IMR-90 (cell line): ENCODE measurements around the gene ZBTB25. TPM values are rescaled to one million over a fixed set of nuclear protein-coding genes. Genes with fewer than 3 reads are reported as not detected.
A peak's percentile ranks its signal among the peaks of the same experiment; 100 is the strongest.

Experiments used
- ATAC-seq: fragments of 200-7000 bp; cut with Tn5 transposase; 2 replicates; pipeline ENCODE4 v1.9.1; 2020; ENCODE audit warnings: low read depth, mild to moderate bottlenecking, moderate library complexity
- BruUV-seq: library from RNA; stranded (reverse); fragments of 400-500 nt; replicated peaks from 2 replicates; lab custom pipeline; 2021; lab: Mats Ljungman, UMichigan
- CTCF ChIA-PET: fragments of 300-600 bp; formaldehyde crosslinking; extraction: SDS; loops from one replicate; lab custom pipeline; 2021; ENCODE audit warnings: antibody characterized with exemption; lab: Yijun Ruan, JAX
- POLR2A ChIA-PET: fragments of 300-600 bp; sonication (Branson Sonifier 250); formaldehyde crosslinking; loops from one replicate; lab custom pipeline; 2022; ENCODE audit warnings: antibody characterized with exemption; ENCODE audit not compliant: unreplicated experiment; lab: Charles Lee
- DNase-seq: peaks from one replicate; pipeline ENCODE4 v3.0.0; 2013
- H2AFZ ChIP-seq: replicated peaks from 2 replicates; pipeline ENCODE3; 2013; ENCODE audit warnings: low read length, mild to moderate bottlenecking; ENCODE audit not compliant: poor library complexity
- H2AK5ac ChIP-seq: 2 replicates; pipeline ENCODE4 v1.6.1; 2013; ENCODE audit warnings: low read depth, low read length, inconsistent platforms
- H2AK9ac ChIP-seq: replicated peaks from 2 replicates; pipeline ENCODE3; 2013; ENCODE audit warnings: mild to moderate bottlenecking, low read depth, low read length, moderate library complexity; ENCODE audit not compliant: poor library complexity
- H2BK120ac ChIP-seq: 2 replicates; pipeline ENCODE4 v1.6.1; 2013; ENCODE audit warnings: low read depth, low read length, inconsistent platforms
- H2BK15ac ChIP-seq: 3 replicates; pipeline ENCODE4 v1.6.1; 2013; ENCODE audit warnings: low read depth, low read length, inconsistent platforms
- H2BK20ac ChIP-seq: 2 replicates; pipeline ENCODE4 v1.6.1; 2013; ENCODE audit warnings: low read depth, mild to moderate bottlenecking, inconsistent platforms, low read length, moderate library complexity
- H2BK5ac ChIP-seq: 2 replicates; pipeline ENCODE4 v1.6.1; 2013; ENCODE audit warnings: mild to moderate bottlenecking, low read depth, low read length, inconsistent platforms; ENCODE audit not compliant: poor library complexity, severe bottlenecking
- H3K14ac ChIP-seq: replicated peaks from 2 replicates; pipeline ENCODE4 v1.6.1; 2013; ENCODE audit warnings: low read depth, low read length, inconsistent platforms
- H3K18ac ChIP-seq: 2 replicates; pipeline ENCODE4 v1.6.1; 2013; ENCODE audit warnings: low read depth, low read length, control low read depth
- H3K23ac ChIP-seq: 2 replicates; pipeline ENCODE4 v1.6.1; 2013; ENCODE audit warnings: low read depth, low read length, inconsistent platforms
- H3K27ac ChIP-seq: 2 replicates; pipeline ENCODE4 v1.5.1; 2013; ENCODE audit warnings: mild to moderate bottlenecking, control low read depth, low read length; ENCODE audit not compliant: insufficient read depth
- H3K27me3 ChIP-seq: 2 replicates; pipeline ENCODE4 v1.6.1; 2013; ENCODE audit warnings: low read length; ENCODE audit not compliant: control insufficient read depth, insufficient read depth
- H3K36me3 ChIP-seq: 2 replicates; pipeline ENCODE4 v1.6.1; 2013; ENCODE audit warnings: low read length, mixed read lengths; ENCODE audit not compliant: control insufficient read depth, insufficient read depth
- H3K4ac ChIP-seq: 2 replicates; pipeline ENCODE4 v1.6.1; 2013; ENCODE audit warnings: low read depth, low read length, inconsistent platforms
- H3K4me1 ChIP-seq: 2 replicates; pipeline ENCODE4 v1.6.1; 2013; ENCODE audit warnings: low read length, mixed read lengths; ENCODE audit not compliant: control insufficient read depth, insufficient read depth
- H3K4me2 ChIP-seq: 2 replicates; pipeline ENCODE4 v1.6.1; 2013; ENCODE audit warnings: low read depth, mild to moderate bottlenecking, control low read depth, low read length, moderate library complexity
- H3K4me3 ChIP-seq: 2 replicates; pipeline ENCODE4 v1.5.1; 2013; ENCODE audit warnings: low read depth, mild to moderate bottlenecking, control low read depth, low read length, moderate library complexity; ENCODE audit not compliant: insufficient read depth
- H3K56ac ChIP-seq: 2 replicates; pipeline ENCODE4 v1.6.1; 2013; ENCODE audit warnings: low read length, inconsistent platforms; ENCODE audit not compliant: insufficient read depth; ENCODE audit errors: extremely low read depth
- H3K79me1 ChIP-seq, 2 experiments: 2 replicates each; pipeline ENCODE4 v1.6.1; 2013; ENCODE audit warnings: low read length in 2 of 2, inconsistent platforms in 1 of 2, low read depth in 1 of 2
- H3K9ac ChIP-seq: 2 replicates; pipeline ENCODE4 v1.6.1; 2013; ENCODE audit warnings: low read depth, low read length, control low read depth
- H3K9me1 ChIP-seq: 2 replicates; pipeline ENCODE4 v1.6.1; 2013; ENCODE audit warnings: low read length, inconsistent platforms; ENCODE audit not compliant: insufficient read depth
- H3K9me3 ChIP-seq: 2 replicates; pipeline ENCODE4 v1.6.1; 2013; ENCODE audit warnings: low read length; ENCODE audit not compliant: control insufficient read depth, insufficient read depth
- H4K20me1 ChIP-seq: 2 replicates; pipeline ENCODE4 v1.6.1; 2013; ENCODE audit warnings: low read length, inconsistent platforms; ENCODE audit not compliant: insufficient read depth
- H4K5ac ChIP-seq: 2 replicates; pipeline ENCODE4 v1.6.1; 2013; ENCODE audit warnings: mild to moderate bottlenecking, low read depth, low read length, control low read depth
- H4K8ac ChIP-seq, 2 experiments: 2 replicates each; pipeline ENCODE4 v1.6.1; 2013; ENCODE audit warnings: low read depth in 2 of 2, low read length in 2 of 2, control low read depth in 1 of 2, inconsistent platforms in 1 of 2
- H4K91ac ChIP-seq: 2 replicates; pipeline ENCODE4 v1.6.1; 2013; ENCODE audit warnings: low read depth, low read length, inconsistent platforms; ENCODE audit not compliant: insufficient read depth
- CHD1 ChIP-seq: IDR thresholded peaks from 2 replicates; pipeline ENCODE4 v1.6.1; 2012; ENCODE audit warnings: low read depth, low read length, improper control_type of control experiment
- CTCF ChIP-seq: conservative IDR thresholded peaks from 2 replicates; pipeline ENCODE4 v1.5.1; 2012; ENCODE audit warnings: mild to moderate bottlenecking, low read depth, low read length, improper control_type of control experiment
- FOS ChIP-seq: fragments of 150-350 bp; IDR thresholded peaks from 2 replicates; pipeline ENCODE4 v1.6.1; 2016; ENCODE audit warnings: low read depth, low read length
- MAZ ChIP-seq: IDR thresholded peaks from 2 replicates; pipeline ENCODE4 v1.6.1; 2012; ENCODE audit warnings: low read depth, mild to moderate bottlenecking, low read length, improper control_type of control experiment, moderate library complexity, borderline replicate concordance
- MXI1 ChIP-seq: IDR thresholded peaks from 2 replicates; pipeline ENCODE4 v1.6.1; 2012; ENCODE audit warnings: low read depth, mild to moderate bottlenecking, low read length, moderate library complexity, borderline replicate concordance
- POLR2A ChIP-seq: IDR thresholded peaks from 2 replicates; pipeline ENCODE4 v1.6.1; 2012; ENCODE audit warnings: mild to moderate bottlenecking, low read depth, low read length
- RCOR1 ChIP-seq: IDR thresholded peaks from 2 replicates; pipeline ENCODE4 v1.6.1; 2012; ENCODE audit warnings: mild to moderate bottlenecking, low read length, improper control_type of control experiment; ENCODE audit not compliant: insufficient replicate concordance
- SMC3 ChIP-seq: fragments of 150-350 bp; IDR thresholded peaks from 2 replicates; pipeline ENCODE4 v1.6.1; 2016; ENCODE audit warnings: low read depth, mild to moderate bottlenecking, antibody characterized with exemption, low read length, moderate library complexity
- WGBS, 2 experiments: methylation state at CpG; one replicate each; pipeline versions ENCODE4 v1.1.5 to v1.1.7; 2013; ENCODE audit warnings: missing lambda C conversion rate in 2 of 2; ENCODE audit not compliant: insufficient read length in 1 of 2; ENCODE audit errors: extremely low coverage in 2 of 2; 5-methylcytosine and 5-hydroxymethylcytosine counted together
- dilution Hi-C: fragments of 300-500 bp; cut with HindIII; formaldehyde crosslinking; loops from one replicate; pipeline ENCODE4 v1.14.3; 2018; ENCODE audit warnings: low sequenced_read_pairs; ENCODE audit not compliant: unreplicated experiment
- in situ Hi-C: fragments of 300-500 bp; cut with MboI; formaldehyde crosslinking; loops from 3 replicates; pipeline ENCODE4 v1.14.3; 2019; ENCODE audit warnings: low sequenced_read_pairs, inconsistent platforms, mixed read lengths
- intact Hi-C: fragments of 100-400 bp; cut with micrococcal nuclease; formaldehyde crosslinking; loops from 2 replicates; pipeline ENCODE4 v1.10.0; 2022
- polyA plus RNA-seq, 3 experiments: library from polyadenylated mRNA; depleted of rRNA; stranded (reverse); fragments of >200 nt; gene quantifications; 2 replicates each; pipeline ENCODE4 v1.2.3, GENCODE V29; 2012; ENCODE audit warnings: low replicate concordance in 1 of 3
- total RNA-seq: library from RNA; depleted of rRNA; stranded (reverse); fragments of >200 nt; gene quantifications from 2 replicates; pipeline ENCODE4 v1.2.3, GENCODE V29; 2012

Gene ZBTB25
- total and polyA plus RNA-seq, 2 of the 4 experiments (the other 2 are of a cell fraction) = 4.4 to 6.6 TPM

- Histone ChIP-seq H3K18ac (0 out of 2 replicates have a peak overlapping the region, but pooled peaks have one; percentile 8), H3K56ac (no peak overlapping the region), H3K4me2 (no peak overlapping the region), H2BK15ac (peak overlapping the region; percentile 43; the same call in 1 of the 3 replicates), H3K36me3 (peaks cover 17% of the 10 kb centered on the region), H3K4me3 (no peak overlapping the region), H2AK5ac (no peak overlapping the region), H4K8ac (peak overlapping the region in 1 of 2 experiments; percentile 39; a peak in 1 of 4 replicates), H3K9me3 (no peaks in the 10 kb centered on the region), H3K4ac (no peak overlapping the region), H2AK9ac (no peak overlapping the region), H3K9me1 (peaks cover 8% of the 10 kb centered on the region), H2AFZ (no peak overlapping the region), H4K91ac (peak overlapping the region; percentile 33; the same call in 1 of the 2 replicates), H3K27me3 (no peaks in the 10 kb centered on the region), H3K23ac (no peak overlapping the region), H3K4me1 (peaks cover 8% of the 10 kb centered on the region; the same call in 1 of the 2 replicates), H3K27ac (no peak overlapping the region), H2BK120ac (no peak overlapping the region), H2BK20ac (no peak overlapping the region), H2BK5ac (peak overlapping the region; percentile 32), H3K14ac (no peak overlapping the region; the same call in 1 of the 2 replicates), H4K5ac (no peak overlapping the region), H3K9ac (no peak overlapping the region), H3K79me1 (peaks cover 0 to 9% of the 10 kb centered on the region in 2 experiments; a peak in 1 of 4 replicates), H4K20me1 (no peaks in the 10 kb centered on the region)
- ChIA-PET CTCF (interaction anchor here (0.6 to 1.0 kb wide), 2 partner anchors 18 to 24 kb away, joined by 3 read pairs; no protein-coding TSS in a partner anchor), POLR2A (no interaction called here)
- in situ Hi-C loops = no loop called here
- peak; percentile 50 for ATAC-seq
- TF ChIP-seq MAZ (no peak), RCOR1 (no peak), SMC3 (no peak), CHD1 (no peak), FOS (no peak), POLR2A (no peak), CTCF (no peak), MXI1 (no peak)
- dilution Hi-C loops = no loop called here
- no peak for DNase-seq
- no TSS peak for BruUV-seq
- intact Hi-C loops = no loop called here
- 20% methylated on average over 1 of the region's 5 CpGs; no CpG with 5 or more reads in 1 of the 2 experiments for WGBS, 2 experiments
Observed at GRCh38 chr14:64447876-64448670, 55.6 kb downstream of the ZBTB25 start.
